ENCODE data around the gene LTBP1.
A peak's percentile ranks its signal among the peaks of the same experiment; 100 is the strongest.

LTBP1 gene

DNA sequence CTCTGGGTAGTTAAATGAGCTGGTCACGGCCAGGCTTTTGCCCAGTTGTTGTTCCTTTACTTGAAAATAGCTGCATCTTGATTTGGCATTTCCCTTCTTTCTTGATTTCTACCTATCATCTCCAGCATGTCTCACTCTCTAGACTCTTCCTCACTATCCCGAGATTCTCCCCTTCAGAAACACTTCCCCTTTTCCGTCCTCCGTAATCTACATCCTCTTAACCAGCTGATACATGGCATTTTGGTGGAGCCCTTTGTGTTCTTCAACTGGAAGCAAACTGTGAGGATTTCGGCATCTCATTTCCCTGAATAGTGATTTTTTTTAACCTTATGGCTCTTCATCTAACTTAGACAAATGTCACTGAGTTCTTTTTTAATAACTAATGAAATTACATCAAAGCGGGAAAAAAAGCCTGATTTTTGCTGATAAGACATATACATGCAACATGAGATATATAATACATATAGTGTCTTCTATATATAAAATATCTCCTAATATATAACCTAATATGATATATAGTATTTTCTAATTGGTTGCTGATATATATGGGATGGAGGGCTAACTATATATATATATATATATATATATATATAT is 309.5 kb downstream of the LTBP1 start:
- DNase-seq (ENCODE audit: low read depth in 2 of 3, low spot score in 1 of 3) = no peak

DNA sequence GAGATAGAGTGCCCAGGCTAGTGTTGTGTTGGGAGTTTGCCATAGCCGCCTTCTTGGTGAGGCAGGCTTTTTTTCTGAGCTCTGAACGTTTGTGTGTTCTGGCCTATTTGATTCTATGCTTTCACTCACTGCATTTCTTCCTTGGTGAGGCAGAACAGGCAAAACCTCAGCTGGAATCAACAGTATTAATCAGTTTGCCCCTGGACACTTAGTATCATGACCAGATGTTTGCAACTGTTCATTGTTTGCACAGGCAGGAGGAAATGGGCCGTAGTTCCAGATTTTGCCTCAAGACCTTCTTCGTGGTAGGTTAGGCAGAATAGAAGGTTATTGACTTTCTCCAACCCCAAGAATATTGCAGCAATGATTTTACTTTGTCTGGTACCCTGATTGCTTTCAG is 311.6 kb downstream of the LTBP1 start:
- no peak for DNase-seq (ENCODE audit: low read depth in 2 of 3, low spot score in 1 of 3)

DNA sequence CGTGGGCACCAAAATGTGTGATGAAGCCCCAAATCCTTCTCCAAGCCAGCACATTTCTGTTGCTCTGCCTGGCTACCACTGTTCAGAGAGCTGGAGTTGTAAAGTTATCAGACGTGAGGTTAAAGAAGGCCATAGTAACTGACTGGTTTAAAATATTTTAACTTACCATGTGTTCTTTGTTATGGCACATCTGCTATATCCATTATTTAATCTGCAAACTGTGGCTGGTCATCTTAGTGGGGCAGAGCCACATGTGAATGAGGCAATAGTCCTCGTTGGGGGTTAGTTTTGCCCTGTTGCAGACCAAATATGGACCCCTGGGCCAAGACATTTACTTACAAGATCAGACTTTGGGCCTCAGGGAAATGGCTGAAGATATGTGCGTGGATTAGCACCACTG is 315.3 kb downstream of the LTBP1 start:
- no peak for DNase-seq (ENCODE audit: low read depth in 2 of 3, low spot score in 1 of 3)

DNA sequence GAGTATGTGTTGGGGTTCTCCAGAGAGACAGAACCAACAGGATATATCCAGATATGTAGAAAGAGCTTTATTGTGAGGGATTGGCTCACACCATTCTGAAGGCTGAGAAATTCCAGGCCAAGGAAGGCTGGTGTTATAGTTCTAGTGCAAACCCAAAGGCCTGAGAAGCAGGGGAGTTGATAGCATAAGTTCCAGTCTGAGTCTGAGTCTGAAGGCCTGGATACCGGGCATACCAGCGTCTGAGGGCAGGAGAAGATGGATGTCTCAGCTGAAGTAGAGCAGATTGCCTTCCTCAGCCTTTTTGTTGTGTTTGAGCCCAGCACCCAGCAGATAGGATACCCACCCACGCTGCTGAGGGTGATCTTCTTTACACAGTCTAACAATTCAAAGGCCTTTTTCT is 318.0 kb downstream of the LTBP1 start:
- no peak for DNase-seq (ENCODE audit: low read depth in 2 of 3, low spot score in 1 of 3)

DNA sequence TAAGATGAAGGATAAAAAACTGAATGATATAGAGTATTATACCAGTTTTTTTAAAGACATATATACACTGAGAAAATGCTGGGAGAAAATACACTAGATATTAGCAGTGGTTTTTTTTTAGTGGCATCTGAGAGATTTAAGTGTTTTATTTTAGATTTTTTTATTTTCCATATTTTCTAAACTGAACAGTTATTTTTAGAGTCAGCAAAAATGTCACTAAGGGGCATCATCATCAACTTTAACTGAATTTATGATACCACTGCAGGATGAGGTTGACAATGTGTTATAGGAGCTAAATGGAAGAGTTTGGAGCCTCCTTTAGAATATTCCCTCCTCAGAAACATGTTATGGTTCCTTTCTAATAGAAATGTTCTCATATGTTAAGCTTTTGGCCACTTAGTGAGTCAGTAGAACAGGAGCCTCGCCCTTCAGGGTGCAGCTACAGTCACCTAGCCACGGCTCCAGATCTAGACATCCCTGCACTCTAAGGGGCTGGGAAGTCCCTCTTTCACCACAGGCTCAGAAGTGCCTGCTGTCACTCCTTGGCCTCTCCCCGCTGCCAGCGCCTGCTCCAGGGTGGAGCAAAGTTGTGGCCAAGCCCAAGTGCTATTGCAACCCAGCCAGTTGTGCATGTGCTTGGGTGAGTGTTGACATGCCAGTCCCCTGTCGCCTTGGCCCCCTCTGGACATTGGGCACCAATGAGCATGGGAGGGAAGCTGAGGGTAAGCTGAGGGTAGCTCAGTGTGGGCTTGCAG is 319.0 kb downstream of the LTBP1 start:
- no peak for DNase-seq (ENCODE audit: low read depth in 2 of 3, low spot score in 1 of 3)

DNA sequence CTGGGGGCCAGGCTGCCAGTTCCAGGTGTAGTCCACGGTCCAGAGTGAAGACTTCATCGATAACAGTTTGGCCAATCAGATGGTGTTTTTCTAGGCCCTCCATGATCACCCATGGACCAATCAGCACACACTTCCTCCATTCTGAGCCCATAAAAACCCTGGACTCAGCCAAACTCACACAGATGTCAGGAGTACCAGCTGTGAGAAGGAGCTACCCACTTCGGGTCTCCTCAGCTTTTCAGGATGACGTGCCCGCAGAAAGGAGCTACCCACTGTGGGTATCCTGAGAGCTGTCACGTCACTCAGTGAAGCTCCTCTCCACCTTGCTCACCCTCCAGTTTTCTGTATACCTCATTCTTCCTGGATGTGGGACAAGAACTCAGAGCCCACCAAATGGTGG is 319.7 kb downstream of the LTBP1 start:
- no peak for DNase-seq (ENCODE audit: low read depth in 2 of 3, low spot score in 1 of 3)

DNA sequence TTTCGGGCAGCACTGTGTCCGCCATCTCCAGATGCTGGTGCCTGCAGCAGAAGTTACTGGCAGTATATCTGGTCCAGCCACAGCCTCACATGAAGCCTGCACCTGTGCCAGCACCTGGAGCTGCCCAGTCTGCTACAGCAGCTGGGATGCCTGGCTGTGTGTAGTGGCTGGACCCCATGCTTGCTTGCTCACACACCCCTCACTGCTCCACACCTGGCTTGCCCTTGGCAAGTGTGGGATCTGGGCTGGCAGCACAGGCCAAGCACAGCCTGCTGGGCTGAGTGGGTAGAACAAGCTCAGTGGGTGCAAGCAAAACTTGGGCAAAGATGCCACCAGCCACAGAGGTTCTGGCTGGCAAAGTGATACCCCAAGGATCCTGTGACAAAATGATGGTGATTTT is 320.3 kb downstream of the LTBP1 start:
- DNase-seq (ENCODE audit: low read depth in 2 of 3, low spot score in 1 of 3) = no peak

DNA sequence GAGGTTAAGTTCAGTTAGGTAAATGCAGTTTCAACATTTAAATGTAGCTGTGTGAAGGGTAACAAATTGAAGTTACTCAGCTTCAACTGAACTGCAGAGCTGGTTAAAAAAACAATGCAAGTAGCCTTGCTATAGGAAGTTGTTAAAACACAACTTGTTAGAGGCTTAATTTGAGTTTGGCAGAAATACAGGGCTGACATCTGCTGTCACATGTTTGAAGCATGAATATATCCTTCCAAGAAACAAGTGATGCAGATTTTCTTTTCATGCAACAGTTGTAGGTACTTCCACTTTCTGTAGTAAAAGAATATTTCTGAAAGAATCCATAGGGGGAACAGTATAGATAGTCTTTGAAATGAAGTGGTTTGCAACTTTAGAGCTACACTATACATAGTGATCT is 321.0 kb downstream of the LTBP1 start:
- no peak for DNase-seq (ENCODE audit: low read depth in 2 of 3, low spot score in 1 of 3)

DNA sequence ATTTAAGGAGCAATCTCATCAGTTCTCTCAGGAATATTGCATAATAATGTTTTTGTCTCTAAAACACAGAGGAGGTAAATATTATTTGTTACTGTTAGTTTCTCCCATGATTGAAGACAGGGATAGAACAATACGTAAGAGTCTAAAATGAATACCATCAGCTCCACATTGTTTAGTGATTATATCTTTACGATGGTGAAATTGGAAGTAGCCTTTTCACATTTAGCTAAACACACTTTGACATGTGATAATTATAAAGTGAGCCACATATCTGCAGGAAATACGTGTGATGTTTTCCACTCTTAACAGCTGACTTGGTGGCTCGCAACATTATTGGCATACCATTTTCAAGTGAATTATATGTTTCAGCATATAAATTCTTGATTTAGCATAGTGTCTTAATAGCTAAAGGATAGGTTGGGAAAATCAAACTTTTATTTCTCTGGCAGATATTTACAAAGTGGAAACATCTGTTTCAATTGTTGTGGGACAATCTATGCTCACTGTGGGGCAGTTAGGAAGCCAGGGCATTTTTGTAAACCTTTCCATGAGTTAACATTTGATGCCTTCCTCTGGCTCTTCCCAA is 321.6 kb downstream of the LTBP1 start:
- no peak for DNase-seq (ENCODE audit: low read depth in 2 of 3, low spot score in 1 of 3)

DNA sequence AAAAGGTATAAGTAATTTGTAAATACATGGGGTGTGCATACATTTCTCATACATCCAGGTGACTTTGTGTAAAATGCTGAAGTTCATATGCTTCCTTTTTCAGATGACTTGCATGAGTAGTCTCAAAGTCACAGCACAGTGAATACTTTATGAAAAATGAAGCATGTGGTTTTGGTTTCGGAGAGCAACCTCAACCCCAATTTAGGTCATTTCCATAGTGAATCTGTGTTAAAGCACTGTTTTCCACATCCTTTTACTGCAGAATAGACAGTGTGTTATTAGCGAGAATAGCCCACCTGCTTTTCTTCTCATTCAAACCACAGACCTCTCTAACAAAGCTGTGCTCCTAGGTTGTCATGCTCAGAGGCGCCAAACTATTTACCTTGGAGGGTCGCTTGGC is 325.2 kb downstream of the LTBP1 start:
- DNase-seq (ENCODE audit: low read depth in 2 of 3, low spot score in 1 of 3) = peak in 1 of 3 donors; percentile 8

DNA sequence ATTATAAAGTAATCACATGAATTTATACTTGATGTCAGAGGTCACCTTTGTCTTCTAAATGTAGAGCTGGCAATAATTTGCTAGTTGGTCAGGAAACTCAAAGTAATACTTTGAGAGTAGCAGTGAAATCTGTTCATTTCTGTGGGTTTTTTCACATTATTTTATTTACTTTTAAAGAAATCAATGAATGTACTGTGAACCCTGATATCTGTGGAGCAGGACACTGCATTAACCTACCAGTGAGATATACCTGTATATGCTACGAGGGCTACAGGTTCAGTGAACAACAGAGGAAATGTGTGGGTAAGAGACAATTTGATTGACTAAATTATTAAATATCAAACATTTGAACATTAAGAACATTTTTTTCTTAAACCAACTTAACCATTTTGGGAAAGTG is 326.7 kb downstream of the LTBP1 start:
- DNase-seq (ENCODE audit: low read depth in 2 of 3, low spot score in 1 of 3) = no peak

DNA sequence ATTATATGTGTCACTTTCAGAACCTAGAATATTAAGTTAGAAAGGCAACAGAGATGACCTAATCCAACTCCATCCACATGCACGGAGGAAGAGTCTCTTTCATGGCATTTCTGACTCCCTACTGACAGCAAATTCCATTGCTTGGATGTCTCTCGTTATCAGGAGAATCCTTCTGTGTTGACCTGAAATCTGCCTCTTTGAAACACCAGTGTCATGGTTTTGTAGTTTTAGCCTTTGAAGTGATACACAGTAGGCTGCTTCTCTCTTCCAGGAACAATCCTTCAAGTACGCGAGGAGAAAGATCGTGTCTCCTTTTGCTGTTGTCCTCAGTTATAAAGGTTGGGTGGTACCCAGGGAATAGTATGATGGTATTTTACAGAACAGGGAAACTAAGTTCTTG is 327.8 kb downstream of the LTBP1 start:
- DNase-seq (ENCODE audit: low read depth in 2 of 3, low spot score in 1 of 3) = no peak

DNA sequence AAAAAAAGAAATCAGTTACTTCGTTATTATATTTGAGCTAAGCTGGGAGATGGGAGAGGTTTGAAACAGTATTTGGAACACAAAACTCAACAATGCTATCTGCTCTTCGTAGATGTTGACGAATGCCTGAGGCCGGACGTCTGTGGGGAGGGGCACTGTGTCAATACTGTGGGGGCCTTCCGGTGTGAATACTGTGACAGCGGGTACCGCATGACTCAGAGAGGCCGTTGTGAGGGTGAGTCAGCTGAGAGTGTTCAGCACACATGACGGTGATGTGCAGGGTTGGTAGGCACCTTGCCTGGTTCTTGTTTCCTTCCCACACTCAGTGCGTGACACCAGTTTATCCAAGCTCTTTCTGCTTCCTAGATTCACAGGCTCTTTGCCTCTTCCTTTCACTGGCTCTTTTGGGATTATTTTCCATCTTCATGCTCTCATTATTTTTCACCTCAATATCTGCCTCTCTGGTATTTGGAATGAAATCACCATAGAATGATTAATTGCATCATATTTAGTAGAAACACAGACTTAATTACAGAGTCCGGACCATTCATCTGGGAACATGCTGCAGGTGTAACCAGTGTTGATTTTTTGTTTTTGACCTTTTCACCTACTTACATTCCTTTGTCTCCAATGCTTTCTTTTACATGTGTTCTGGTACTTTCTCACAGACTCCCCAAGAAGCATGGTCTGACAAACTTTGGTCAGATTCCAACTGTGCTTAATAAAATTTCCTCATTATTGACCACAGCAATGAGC is 329.1 kb downstream of the LTBP1 start:
- peak in 2 of 3 donors; percentile 3 to 16 for DNase-seq (ENCODE audit: low read depth in 2 of 3, low spot score in 1 of 3)

DNA sequence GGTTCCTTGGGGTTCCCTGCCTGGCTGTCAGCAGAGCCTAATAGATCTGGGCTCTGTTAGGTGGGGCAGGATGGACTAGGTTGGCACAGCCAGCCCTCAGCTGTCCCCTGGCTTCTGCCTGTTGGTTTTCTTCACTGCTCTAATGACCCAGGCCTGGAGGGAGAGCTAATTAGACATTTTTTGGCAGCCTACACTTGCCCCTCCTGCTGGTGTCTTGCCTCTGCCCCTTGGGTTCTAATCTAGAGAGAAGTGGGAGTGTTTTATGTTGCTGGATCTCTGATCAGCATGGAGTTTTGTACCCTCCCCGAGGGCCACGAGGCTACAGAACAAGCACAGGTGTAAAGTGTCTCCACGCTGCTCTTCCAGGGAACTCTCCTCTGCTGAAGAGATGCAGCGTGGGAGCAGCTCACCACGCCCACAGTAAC is 330.3 kb downstream of the LTBP1 start:
- DNase-seq (ENCODE audit: low read depth in 2 of 3, low spot score in 1 of 3) = no peak

DNA sequence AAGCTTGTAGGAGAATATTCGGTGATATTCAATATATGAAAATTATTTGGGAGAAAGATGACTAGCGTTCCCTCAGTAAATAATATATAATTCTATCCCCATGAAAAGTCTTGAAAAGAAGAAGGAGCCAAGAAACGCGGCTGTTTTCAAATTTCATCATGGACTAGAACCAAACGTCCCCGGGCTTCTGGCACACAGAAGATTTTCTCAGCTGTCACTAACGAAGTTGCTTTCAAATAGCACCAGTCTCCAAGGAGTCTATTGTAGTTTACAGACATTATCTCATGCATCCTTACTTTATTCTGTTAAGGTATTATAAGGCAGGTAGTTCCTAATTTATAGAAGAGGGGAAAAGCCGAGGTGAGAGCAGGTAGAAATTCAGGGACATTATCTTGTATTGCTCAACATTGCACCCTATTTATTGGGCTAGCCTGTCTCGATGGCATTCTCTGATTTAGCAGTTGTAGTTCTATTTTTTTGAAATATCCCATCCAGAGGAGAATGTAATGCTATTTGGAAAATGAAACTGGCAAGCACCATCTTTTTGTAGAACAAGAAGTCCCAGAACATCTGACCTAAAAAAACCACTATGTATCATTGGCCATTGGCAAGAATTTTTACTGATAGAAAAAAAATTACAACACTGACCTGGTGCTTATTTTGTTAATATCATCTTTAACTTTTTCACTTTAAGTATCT is 331.6 kb downstream of the LTBP1 start:
- DNase-seq (ENCODE audit: low read depth in 2 of 3, low spot score in 1 of 3) = no peak

DNA sequence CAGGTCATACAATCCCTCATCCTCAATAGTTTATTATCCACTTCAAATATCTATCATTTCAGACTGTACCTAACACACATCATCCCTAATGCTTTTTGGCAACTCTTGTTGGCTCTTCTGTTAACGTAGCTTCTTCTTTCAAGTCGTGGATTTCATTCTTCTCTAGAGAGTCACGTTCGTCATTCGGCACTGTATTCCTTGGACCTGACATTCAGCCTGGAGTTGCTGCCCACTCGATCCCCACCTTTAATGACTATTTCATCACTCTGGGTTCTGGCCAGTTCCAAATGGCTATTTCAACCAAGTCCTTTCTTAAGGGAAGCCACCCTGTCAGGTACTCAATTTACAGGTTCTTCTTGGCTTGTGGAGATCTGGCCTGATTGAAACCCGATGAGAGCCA is 337.5 kb downstream of the LTBP1 start:
- DNase-seq (ENCODE audit: low read depth in 2 of 3, low spot score in 1 of 3) = no peak

DNA sequence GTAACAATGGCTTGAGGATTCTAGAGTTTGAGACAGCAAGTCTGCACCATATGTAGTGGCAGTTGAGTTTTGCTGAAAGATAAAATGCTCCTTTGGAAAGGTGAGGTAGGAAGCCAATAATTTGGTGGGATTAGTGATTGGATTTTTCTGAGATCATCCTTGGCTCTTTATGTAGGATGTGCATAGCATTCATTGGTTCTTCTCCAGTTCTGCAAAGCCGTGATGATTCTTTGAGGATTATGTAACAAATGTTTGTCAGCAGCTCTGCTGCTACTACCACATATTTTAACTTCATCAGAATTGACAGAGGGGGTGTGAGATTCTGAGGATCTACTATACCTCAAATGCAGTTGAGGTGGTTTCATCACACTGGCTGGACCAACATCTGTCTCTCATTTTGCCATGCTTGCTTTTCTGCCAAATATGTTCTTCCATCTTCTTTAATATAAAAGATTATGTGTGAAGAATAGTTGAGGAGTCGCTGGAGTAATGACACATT is 340.8 kb downstream of the LTBP1 start:
- DNase-seq (ENCODE audit: low read depth in 2 of 3, low spot score in 1 of 3) = no peak

DNA sequence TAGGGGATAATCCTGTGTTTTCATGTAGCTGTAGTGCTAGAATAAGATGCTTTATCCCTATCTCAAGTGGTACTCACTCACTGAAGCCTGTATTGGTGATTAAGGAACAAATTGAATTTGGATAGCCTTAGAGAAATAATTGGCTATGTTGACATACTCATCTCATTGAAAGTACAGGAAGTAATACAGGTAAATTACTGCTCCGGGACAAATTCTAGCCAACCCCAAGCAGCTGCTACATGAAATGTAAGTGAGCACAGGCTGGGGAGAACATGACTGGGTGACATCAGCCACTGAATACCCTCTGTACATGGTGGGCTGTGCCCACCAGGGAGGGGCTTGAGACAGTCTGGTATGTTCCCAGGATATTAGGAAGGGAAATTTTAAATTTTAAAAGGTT is 341.3 kb downstream of the LTBP1 start:
- no peak for DNase-seq (ENCODE audit: low read depth in 2 of 3, low spot score in 1 of 3)

DNA sequence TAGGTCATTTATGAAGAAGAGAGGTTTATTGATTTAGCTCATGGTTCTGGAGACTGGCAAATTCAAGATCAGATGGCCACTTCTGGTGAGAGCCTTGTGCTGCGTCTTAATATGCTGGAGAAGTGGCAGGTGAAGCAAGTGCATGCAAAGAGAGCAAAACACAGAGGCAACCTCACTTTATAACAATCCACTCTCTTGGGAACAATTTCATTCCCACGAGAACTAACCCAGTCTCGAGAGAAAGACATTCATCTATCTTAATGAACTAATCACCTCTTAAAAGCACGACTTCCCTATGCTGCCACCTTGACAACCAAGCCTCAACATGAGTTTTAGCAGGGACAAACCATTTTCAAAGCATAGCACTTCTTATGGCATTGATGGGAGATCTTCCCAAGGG is 343.2 kb downstream of the LTBP1 start:
- no peak for DNase-seq (ENCODE audit: low read depth in 2 of 3, low spot score in 1 of 3)

DNA sequence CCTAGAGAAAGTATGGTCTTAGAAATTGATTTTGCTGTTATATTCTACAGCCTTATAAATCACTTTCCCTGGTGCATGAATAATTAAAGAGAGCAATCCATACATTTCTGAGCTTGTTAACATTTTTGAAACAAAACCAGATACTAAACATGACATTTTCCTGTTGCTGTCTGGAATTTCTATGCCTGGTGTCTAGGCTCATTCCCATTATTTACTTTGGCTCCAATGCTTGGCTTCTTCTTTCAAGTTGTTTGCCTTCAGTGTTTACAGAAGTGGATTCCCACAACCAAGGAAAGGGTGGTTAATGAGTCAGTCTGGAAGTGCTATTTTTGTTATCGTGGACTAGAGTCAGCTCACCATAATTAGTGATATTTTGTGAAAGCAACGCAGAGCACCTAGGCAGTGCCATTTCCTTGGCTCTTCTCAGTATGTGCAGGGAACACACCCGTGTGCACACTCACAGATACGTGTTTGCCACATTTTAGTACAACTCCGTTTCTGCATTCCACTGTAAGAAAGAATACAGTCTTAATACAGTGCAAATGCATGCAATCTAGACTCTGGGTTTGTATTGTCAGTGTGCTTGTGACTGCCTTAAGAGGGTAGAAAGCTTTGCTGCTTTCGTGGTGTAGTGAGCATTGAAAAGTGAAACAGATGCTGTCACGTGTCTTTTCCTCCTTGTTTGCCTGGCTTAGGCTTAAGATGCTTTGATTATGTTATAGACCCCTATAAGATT is 344.7 kb downstream of the LTBP1 start:
- DNase-seq (ENCODE audit: low read depth in 2 of 3, low spot score in 1 of 3) = no peak

DNA sequence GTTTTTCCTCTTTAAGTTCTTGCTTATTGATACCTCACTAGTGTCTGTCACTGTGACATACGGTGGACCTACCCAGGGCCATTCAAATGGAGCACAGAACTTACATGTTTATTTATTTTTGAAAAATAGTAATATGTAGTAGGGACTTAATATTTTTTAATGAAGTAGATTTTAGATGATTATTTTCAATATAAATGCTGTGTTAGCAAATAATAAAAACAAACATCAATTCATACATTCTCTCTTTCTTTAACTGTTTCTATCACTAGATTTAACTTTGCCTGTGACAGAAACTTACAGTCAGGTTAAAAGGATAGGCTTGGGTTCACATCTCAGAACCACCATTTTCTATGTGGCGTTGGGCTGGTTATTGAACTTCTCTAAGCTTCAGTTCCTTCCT is 345.3 kb downstream of the LTBP1 start:
- no peak for DNase-seq (ENCODE audit: low read depth in 2 of 3, low spot score in 1 of 3)
